Osteocyte (in vitro differentiated cells): ENCODE measurements around the gene TMEM175. TPM values are rescaled to one million over a fixed set of nuclear protein-coding genes. Genes with fewer than 3 reads are reported as not detected.

Experiments used
- DNase-seq: peaks from one replicate; pipeline ENCODE4 v3.0.0; 2021; ENCODE audit warnings: mixed read lengths; ENCODE audit not compliant: unreplicated experiment; ENCODE audit errors: extremely low spot score
- H3K27ac Mint-ChIP-seq: one replicate; pipeline ENCODE4 v1.8.0; 2021; ENCODE audit warnings: mild to moderate bottlenecking, mixed read lengths; ENCODE audit not compliant: unreplicated experiment
- H3K27me3 Mint-ChIP-seq: one replicate; pipeline ENCODE4 v1.8.0; 2021; ENCODE audit warnings: mixed read lengths; ENCODE audit not compliant: unreplicated experiment
- H3K36me3 Mint-ChIP-seq: one replicate; pipeline ENCODE4 v1.8.0; 2021; ENCODE audit warnings: mixed read lengths; ENCODE audit not compliant: unreplicated experiment
- H3K4me1 Mint-ChIP-seq: one replicate; pipeline ENCODE4 v1.8.0; 2021; ENCODE audit warnings: mixed read lengths; ENCODE audit not compliant: unreplicated experiment
- H3K4me3 Mint-ChIP-seq: one replicate; pipeline ENCODE4 v1.8.0; 2021; ENCODE audit warnings: mild to moderate bottlenecking, moderate library complexity, mixed read lengths; ENCODE audit not compliant: unreplicated experiment
- H3K9me3 Mint-ChIP-seq: one replicate; pipeline ENCODE4 v1.8.0; 2021; ENCODE audit warnings: mixed read lengths; ENCODE audit not compliant: unreplicated experiment
- CTCF ChIP-seq: fragments of 200-600 bp; sonication (generic); IDR thresholded peaks from 2 replicates; pipeline ENCODE4 v1.5.0; 2021; ENCODE audit warnings: antibody characterized with exemption, mild to moderate bottlenecking, moderate library complexity
- long read RNA-seq: library from polyadenylated mRNA; unstranded; transcript quantifications from one replicate; pipeline ENCODE4 v2.0.0, GENCODE V29; 2021
- total RNA-seq: library from RNA; stranded (reverse); gene quantifications from 2 replicates; pipeline ENCODE4 v1.2.1, GENCODE V29; 2021

Gene TMEM175
- total RNA-seq, result 37.2 and 39.7 TPM in 2 replicates
- long read RNA-seq, partial matches to known transcripts, result 0 of 5 reads
- long read RNA-seq, other reads (novel, unspliced or antisense), result 3 of 5 reads

GRCh38 chr4:931960-932712 lies at the start of gene TMEM175, which contains the start of gene GAK:
TMEM175 (plus strand) TSS chr4:932460; CDS start chr4:947740, 15,280 bp downstream.
GAK (minus strand) TSS chr4:932316; CDS start chr4:932187, 129 bp downstream.
- Mint-ChIP-seq H3K27me3 (no peaks in the 10 kb centered on the region), H3K4me1 (peaks cover 28% of the 10 kb centered on the region)

GRCh38 chr4:882646-883045 lies 49.6 kb upstream of the TMEM175 start:
- H3K27ac Mint-ChIP-seq, result no peak overlapping the region
- H3K9me3 Mint-ChIP-seq, result no peaks in the 10 kb centered on the region
- H3K4me1 Mint-ChIP-seq, result no peaks in the 10 kb centered on the region
- no peak for TF ChIP-seq CTCF
- H3K36me3 Mint-ChIP-seq, result peaks cover 27% of the 10 kb centered on the region
- DNase-seq, result no peak
- no peaks in the 10 kb centered on the region for H3K27me3 Mint-ChIP-seq
- H3K4me3 Mint-ChIP-seq, result no peak overlapping the region

More at GRCh38 chr4:931960-932712, at the start of gene TMEM175, which contains the start of gene GAK:
- peak; percentile 99 for DNase-seq
- Mint-ChIP-seq H3K4me3 (peak within 1 kb of the TSS; percentile 92), H3K9me3 (no peaks in the 10 kb centered on the region), H3K36me3 (no peaks in the 10 kb centered on the region), H3K27ac (peak within 1 kb of the TSS; percentile 84)
- TF ChIP-seq CTCF, result no peak

GRCh38 chr4:883377-884095 lies 48.7 kb upstream of the TMEM175 start:
- Mint-ChIP-seq H3K36me3 (peaks cover 27% of the 10 kb centered on the region), H3K4me3 (no peak overlapping the region), H3K4me1 (no peaks in the 10 kb centered on the region), H3K27ac (no peak overlapping the region), H3K27me3 (no peaks in the 10 kb centered on the region), H3K9me3 (no peaks in the 10 kb centered on the region)
- DNase-seq, result no peak
- no peak for TF ChIP-seq CTCF

DNA sequence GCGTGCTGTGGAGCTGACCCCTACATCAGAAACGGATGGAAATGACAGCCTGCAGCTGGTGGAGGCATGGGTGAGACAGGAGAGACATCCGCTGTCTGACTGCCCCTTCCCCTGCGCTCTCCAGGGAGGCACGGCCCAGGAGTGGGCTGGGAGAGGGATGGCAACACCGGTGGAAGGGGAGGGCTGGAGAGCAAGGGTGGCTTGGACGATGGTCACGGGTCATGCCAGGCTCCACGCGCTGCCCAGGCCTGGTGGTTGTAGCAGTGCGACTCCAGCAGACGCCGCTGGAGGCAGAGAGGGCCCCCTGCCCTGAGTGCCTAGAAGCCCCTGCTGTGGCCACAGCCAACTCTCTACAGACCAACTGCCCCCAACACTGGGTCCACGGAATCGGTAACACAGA lies 48.0 kb upstream of the TMEM175 start:
- Mint-ChIP-seq H3K27me3 (no peaks in the 10 kb centered on the region), H3K9me3 (no peaks in the 10 kb centered on the region), H3K36me3 (peaks cover 25% of the 10 kb centered on the region), H3K4me1 (no peaks in the 10 kb centered on the region), H3K4me3 (no peak overlapping the region), H3K27ac (no peak overlapping the region)
- no peak for DNase-seq
- TF ChIP-seq CTCF, result no peak

DNA sequence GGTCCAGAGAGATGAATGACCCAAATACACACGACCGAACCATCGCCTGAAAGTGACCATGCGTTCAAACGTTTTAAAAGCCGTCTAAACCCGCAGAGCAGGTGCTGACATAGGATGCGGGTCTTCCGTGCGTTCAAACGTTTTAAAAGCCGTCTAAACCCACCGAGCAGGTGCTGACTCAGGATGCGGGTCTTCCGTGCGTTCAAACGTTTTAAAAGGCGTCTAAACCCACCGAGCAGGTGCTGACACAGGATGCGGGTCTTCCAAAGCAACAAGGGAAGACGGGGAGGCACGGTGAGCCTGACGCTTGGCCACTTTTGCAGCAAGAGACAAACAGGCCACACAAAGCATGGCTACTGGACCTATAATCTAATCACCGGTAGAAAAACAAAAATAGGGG lies 47.4 kb upstream of the TMEM175 start:
- peaks cover 21% of the 10 kb centered on the region for H3K36me3 Mint-ChIP-seq
- DNase-seq, result no peak
- no peaks in the 10 kb centered on the region for H3K27me3 Mint-ChIP-seq
- TF ChIP-seq CTCF, result no peak
- no peaks in the 10 kb centered on the region for H3K9me3 Mint-ChIP-seq
- no peaks in the 10 kb centered on the region for H3K4me1 Mint-ChIP-seq
- no peak overlapping the region for H3K27ac Mint-ChIP-seq
- H3K4me3 Mint-ChIP-seq, result no peak overlapping the region
